ENCODE results near the gene CDH13. TPM values are rescaled to one million over a fixed set of nuclear protein-coding genes. Genes with fewer than 3 reads are reported as not detected.

CDH13 gene
- total RNA-seq, 1 donor, result under 0.01 TPM

- no peak for DNase-seq (ENCODE audit: low read depth in 2 of 3, low spot score in 2 of 3)
Observed at GRCh38 chr16:83019963-83020362, 393.2 kb downstream of the CDH13 start.

- DNase-seq (ENCODE audit: low read depth in 2 of 3, low spot score in 2 of 3), result no peak
Observed at GRCh38 chr16:83021045-83021444, 394.3 kb downstream of the CDH13 start.

- DNase-seq (ENCODE audit: low read depth in 2 of 3, low spot score in 2 of 3), result no peak
Observed at GRCh38 chr16:83021746-83022145, 395.0 kb downstream of the CDH13 start.

- no peak for DNase-seq (ENCODE audit: low read depth in 2 of 3, low spot score in 2 of 3)
Observed at GRCh38 chr16:83023011-83023410, 396.2 kb downstream of the CDH13 start.

- DNase-seq (ENCODE audit: low read depth in 2 of 3, low spot score in 2 of 3), result no peak
Observed at GRCh38 chr16:83023640-83024039, 396.9 kb downstream of the CDH13 start.

GRCh38 chr16:83027973-83028372, 401.2 kb downstream of the CDH13 start:
- no peak for DNase-seq (ENCODE audit: low read depth in 2 of 3, low spot score in 2 of 3)

- DNase-seq (ENCODE audit: low read depth in 2 of 3, low spot score in 2 of 3), result no peak
Observed at GRCh38 chr16:83029467-83029866, 402.7 kb downstream of the CDH13 start.

GRCh38 chr16:83031524-83031923, 404.8 kb downstream of the CDH13 start:
- no peak for DNase-seq (ENCODE audit: low read depth in 2 of 3, low spot score in 2 of 3)

GRCh38 chr16:83037102-83037501, 410.3 kb downstream of the CDH13 start:
- no peak for DNase-seq (ENCODE audit: low read depth in 2 of 3, low spot score in 2 of 3)

- no peak for DNase-seq (ENCODE audit: low read depth in 2 of 3, low spot score in 2 of 3)
Observed at GRCh38 chr16:83037884-83038283, 411.1 kb downstream of the CDH13 start.

GRCh38 chr16:83040174-83040573, 413.4 kb downstream of the CDH13 start:
- DNase-seq (ENCODE audit: low read depth in 2 of 3, low spot score in 2 of 3), result peak in 2 of 3 donors; percentile 13 to 26

- no peak for DNase-seq (ENCODE audit: low read depth in 2 of 3, low spot score in 2 of 3)
Observed at GRCh38 chr16:83044589-83044988, 417.8 kb downstream of the CDH13 start.

- DNase-seq (ENCODE audit: low read depth in 2 of 3, low spot score in 2 of 3), result no peak
Observed at GRCh38 chr16:83045790-83046189, 419.0 kb downstream of the CDH13 start.

- no peak for DNase-seq (ENCODE audit: low read depth in 2 of 3, low spot score in 2 of 3)
Observed at GRCh38 chr16:83046664-83047063, 419.9 kb downstream of the CDH13 start.

GRCh38 chr16:83051451-83051850, 424.7 kb downstream of the CDH13 start:
- no peak for DNase-seq (ENCODE audit: low read depth in 2 of 3, low spot score in 2 of 3)

GRCh38 chr16:83054283-83054682, 427.5 kb downstream of the CDH13 start:
- no peak for DNase-seq (ENCODE audit: low read depth in 2 of 3, low spot score in 2 of 3)

- DNase-seq (ENCODE audit: low read depth in 2 of 3, low spot score in 2 of 3), result no peak
Observed at GRCh38 chr16:83058376-83058775, 431.6 kb downstream of the CDH13 start.

- no peak for DNase-seq (ENCODE audit: low read depth in 2 of 3, low spot score in 2 of 3)
Observed at GRCh38 chr16:83059237-83059636, 432.5 kb downstream of the CDH13 start.

GRCh38 chr16:83066011-83066410, 439.2 kb downstream of the CDH13 start:
- DNase-seq (ENCODE audit: low read depth in 2 of 3, low spot score in 2 of 3), result no peak

GRCh38 chr16:83066881-83067280, 440.1 kb downstream of the CDH13 start:
- no peak for DNase-seq (ENCODE audit: low read depth in 2 of 3, low spot score in 2 of 3)

- DNase-seq (ENCODE audit: low read depth in 2 of 3, low spot score in 2 of 3), result peak in 1 of 3 donors; percentile 29
Observed at GRCh38 chr16:83068686-83069085, 441.9 kb downstream of the CDH13 start.

- DNase-seq (ENCODE audit: low read depth in 2 of 3, low spot score in 2 of 3), result no peak
Observed at GRCh38 chr16:83070416-83071209, 443.8 kb downstream of the CDH13 start.

- no peak for DNase-seq (ENCODE audit: low read depth in 2 of 3, low spot score in 2 of 3)
Observed at GRCh38 chr16:83075956-83076355, 449.2 kb downstream of the CDH13 start.

Data from hematopoietic multipotent progenitor cell (in vitro differentiated cells).